GM12873 (cell line): ENCODE measurements around the gene LSS.

Source experiments
- CTCF ChIP-seq: IDR thresholded peaks from 2 replicates; pipeline ENCODE4 v1.5.1; 2012; ENCODE audit warnings: low read depth, mild to moderate bottlenecking, moderate library complexity, low read length, control low read depth; ENCODE audit not compliant: insufficient read depth; ENCODE audit errors: missing control alignments

Gene LSS

GRCh38 chr21:46205166-46205565 lies 23.4 kb downstream of the LSS start:
- no peak for TF ChIP-seq CTCF

DNA sequence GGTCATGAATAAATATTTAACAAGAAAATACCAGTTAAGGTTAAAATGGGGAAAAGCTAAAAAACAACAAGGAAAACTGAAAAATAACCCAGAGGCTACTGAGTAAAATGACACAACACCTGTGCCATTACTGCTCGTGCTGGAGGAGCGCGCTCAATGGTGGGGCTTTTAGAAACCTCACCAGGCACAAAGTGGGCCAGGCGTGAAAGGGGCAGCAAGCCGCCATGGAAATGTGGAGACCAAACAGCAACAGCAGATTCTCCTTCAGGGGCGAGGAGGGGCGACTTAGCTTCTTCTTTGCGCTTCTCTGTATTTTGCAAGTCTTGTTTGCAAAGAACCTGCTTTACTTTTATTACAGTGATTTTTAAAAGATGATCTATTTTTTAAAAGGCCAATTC lies 25.4 kb downstream of the LSS start:
- no peak for TF ChIP-seq CTCF

DNA sequence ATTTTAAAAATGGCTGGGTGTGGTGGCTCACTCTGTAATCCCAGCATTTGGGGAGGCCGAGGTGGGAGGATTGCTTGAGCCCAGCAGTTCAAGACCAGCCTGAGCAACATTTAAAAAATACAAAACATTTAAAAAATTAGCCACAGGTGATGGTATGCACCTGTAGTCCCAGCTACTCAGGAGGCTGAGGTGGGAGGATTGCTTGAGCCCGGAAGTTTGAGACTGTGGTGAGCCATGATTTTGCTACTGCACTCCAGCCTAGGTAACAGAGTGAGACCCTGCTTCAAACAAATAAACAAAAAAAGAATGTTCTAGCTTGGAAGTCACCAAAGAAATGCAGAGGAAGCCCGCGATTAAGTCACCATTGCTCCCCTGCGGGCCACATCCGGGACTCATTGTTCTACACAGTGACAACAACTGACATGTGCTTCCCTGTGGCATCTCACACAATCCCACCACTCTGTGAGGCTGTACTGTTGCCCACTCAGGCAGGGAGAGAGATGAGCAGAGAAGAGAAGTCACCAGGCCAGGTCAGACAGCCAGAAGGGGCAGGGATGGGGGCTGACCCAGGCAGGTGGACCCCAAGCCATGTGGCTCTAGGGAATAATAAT lies 25.9 kb downstream of the LSS start:
- TF ChIP-seq CTCF, result no peak

DNA sequence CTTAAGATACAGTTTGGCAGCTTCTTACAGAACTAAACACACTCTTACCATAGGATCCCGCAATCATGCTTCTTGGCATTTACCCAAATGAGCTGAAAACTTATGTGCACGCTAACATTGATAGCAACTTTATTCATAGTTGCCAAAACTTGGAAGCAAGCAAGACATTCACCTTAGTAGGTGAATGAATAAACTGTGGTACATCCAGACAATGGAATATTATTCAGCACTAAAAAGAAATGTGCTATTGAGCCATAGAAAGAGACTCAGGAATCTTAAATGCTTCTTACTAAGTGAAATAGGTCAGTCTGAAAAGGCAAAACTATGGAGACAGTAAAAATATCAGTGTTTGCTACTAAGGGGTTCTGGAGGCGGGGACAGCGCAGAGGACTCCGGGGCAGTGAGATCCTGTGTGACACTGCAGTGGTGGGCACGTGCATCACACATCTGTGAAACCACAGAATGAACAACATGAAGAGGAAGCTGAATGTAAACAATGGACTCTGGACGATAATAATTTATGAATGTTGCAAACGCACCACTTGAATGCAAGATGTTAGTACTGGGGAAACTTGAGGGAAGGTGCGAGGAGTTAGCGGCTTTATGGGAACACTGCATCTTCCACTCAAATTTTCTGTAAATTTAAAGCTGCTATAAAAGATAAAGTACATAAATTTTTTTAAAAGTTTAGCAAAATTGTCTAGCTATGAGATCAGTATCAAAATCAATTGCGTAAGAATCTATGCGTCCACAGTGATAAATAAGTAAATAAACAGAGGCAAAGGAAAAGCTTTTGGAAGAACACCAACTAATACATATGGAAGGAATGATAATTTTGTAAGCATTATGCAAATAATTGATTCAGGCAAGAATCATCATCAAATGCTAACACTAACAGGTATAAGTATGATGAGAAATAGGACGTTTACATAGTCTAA lies 28.9 kb downstream of the LSS start:
- TF ChIP-seq CTCF, result no peak

DNA sequence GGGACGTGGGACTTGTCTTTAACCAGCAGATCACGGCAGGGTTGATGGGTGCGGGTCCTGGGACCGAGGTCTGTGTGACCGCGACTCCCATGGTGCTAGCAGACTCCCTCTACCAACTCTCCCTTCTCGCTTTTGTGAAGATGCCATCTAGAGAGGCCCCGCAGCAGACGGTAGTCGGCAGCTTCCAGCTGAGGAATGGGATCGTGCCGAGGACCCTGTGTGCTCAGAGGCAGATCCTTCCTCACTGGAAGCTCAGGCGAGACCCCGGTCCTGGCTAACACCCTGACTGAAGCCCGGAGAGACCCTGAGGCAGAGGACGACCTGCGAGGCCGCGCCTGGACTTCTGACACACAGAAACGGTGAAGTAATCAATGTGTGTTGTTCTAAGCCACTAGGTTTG lies 31.8 kb downstream of the LSS start:
- no peak for TF ChIP-seq CTCF

DNA sequence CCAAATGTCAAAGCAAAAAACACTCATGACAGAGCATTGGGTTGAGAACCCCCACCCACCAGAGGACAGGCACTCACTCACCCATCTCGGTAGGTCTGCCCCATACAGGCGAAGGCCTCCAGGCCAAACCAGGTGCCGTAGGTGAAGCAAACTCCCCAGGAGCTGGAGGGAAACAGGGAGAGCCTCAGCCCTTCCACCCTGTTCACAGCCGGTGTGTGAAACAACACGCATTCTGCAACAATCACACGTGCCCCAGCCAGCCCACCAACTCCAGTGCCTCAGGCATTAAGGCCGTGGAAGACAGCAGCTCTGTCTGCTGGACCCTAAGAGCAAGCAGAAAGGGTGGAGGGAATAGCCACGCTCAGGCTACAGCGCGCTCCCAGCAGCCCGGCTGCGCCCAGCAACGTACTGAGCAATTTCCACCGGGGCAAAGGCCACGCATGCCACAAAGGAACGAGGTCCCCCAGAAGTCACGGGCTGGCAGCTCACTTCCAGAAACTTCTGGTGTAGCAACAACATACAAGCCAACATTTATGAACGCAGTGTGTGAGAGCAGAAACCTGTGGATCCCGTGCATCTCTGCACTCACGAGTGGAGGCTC lies 32.9 kb downstream of the LSS start:
- no peak for TF ChIP-seq CTCF
